Fibroblast of mammary gland (primary cell): ENCODE results near the gene DDX19B.
"Not testable (repeated sequence)": the region's sequence is repeated elsewhere in the genome, so short reads cannot be mapped to it uniquely, and the experiment has no call there.

Experiments
- DNase-seq: peaks from one replicate; pipeline ENCODE4 v3.0.0-alpha.2; 2010; ENCODE audit warnings: low read depth
- H3K4me3 ChIP-seq: 2 replicates; pipeline ENCODE4 v1.5.1; 2011; ENCODE audit warnings: low read depth, mild to moderate bottlenecking, low read length, moderate library complexity; ENCODE audit not compliant: control insufficient read depth
- TF ChIP-seq, protein P1 (sequence below): conservative IDR thresholded peaks from 2 replicates; pipeline ENCODE4 v1.5.1; 2011; ENCODE audit warnings: low read depth, low read length, inconsistent platforms; ENCODE audit not compliant: control insufficient read depth, insufficient read depth

DDX19B gene

GRCh38 chr16:70267516-70267915, 31.5 kb upstream of the DDX19B start:
- TF ChIP-seq, protein P1, sequence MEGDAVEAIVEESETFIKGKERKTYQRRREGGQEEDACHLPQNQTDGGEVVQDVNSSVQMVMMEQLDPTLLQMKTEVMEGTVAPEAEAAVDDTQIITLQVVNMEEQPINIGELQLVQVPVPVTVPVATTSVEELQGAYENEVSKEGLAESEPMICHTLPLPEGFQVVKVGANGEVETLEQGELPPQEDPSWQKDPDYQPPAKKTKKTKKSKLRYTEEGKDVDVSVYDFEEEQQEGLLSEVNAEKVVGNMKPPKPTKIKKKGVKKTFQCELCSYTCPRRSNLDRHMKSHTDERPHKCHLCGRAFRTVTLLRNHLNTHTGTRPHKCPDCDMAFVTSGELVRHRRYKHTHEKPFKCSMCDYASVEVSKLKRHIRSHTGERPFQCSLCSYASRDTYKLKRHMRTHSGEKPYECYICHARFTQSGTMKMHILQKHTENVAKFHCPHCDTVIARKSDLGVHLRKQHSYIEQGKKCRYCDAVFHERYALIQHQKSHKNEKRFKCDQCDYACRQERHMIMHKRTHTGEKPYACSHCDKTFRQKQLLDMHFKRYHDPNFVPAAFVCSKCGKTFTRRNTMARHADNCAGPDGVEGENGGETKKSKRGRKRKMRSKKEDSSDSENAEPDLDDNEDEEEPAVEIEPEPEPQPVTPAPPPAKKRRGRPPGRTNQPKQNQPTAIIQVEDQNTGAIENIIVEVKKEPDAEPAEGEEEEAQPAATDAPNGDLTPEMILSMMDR, result peak; percentile 79
- peak; percentile 69 for DNase-seq
- no peak overlapping the region for H3K4me3 ChIP-seq

DNA sequence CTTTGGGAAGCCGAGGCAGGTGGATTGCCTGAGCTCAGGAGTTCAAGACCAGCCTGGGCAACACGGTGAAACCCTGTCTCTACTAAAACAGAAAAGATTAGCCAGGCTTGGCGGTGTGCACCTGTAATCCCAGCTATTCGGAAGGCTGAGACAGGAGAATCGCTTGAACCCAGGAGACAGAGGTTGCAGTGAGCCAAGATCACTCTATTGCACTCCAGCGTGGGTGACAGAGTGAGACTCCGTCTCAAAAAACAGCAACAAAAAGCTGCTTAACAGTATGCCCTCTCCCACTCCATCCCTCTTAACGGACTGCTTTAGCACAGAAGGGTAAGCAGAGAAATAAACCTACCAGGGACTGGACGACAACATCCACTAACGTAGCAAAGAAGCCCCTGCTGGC, 31.1 kb upstream of the DDX19B start:
- not testable (repeated sequence) for H3K4me3 ChIP-seq, DNase-seq

DNA sequence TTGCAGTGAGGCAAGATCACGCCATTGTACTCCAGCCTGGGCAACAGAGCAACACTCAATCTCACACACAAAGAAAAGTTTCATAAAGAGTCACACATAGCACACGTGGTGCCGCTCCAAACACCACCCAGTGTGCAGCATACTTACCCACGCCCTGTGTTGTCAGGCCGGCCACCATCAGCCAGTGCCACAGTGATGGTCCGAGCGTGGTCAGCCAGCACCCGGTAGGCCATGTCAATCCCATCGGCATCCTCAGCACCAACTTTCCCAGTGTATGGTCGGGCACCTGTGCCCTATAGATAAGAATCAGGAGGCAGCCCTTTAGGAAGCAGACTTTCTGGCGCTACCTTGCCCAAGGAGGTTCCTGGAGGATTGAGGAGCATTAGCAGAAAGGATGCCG, 29.5 kb upstream of the DDX19B start:
- TF ChIP-seq, protein P1, result no peak
- DNase-seq, result no peak
- H3K4me3 ChIP-seq, result no peak overlapping the region

DNA sequence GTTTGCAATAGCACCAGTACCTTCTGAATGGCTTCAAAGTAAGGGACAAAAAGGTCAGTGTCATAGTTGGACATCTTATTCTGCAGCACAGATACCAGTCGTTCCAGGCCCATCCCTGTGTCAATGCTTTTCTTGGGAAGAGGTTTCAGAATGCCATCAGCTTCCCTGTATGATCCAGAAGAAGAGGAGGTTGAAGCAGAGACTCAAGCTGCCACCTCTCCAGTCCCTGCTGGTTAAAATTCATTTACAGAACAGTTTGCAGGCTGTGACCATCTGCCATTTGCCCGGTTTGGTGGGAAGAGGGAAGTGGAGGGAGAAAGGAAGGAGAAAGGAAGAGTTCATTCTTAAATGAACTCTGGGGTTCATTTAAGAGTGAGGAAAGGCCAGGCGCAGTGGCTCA, 28.8 kb upstream of the DDX19B start:
- no peak overlapping the region for H3K4me3 ChIP-seq
- TF ChIP-seq, protein P1, result no peak
- DNase-seq, result no peak

- TF ChIP-seq, protein P1, result no peak
- H3K4me3 ChIP-seq, result no peak overlapping the region
- no peak for DNase-seq
Observed at GRCh38 chr16:70271696-70272095, 27.3 kb upstream of the DDX19B start.

DNA sequence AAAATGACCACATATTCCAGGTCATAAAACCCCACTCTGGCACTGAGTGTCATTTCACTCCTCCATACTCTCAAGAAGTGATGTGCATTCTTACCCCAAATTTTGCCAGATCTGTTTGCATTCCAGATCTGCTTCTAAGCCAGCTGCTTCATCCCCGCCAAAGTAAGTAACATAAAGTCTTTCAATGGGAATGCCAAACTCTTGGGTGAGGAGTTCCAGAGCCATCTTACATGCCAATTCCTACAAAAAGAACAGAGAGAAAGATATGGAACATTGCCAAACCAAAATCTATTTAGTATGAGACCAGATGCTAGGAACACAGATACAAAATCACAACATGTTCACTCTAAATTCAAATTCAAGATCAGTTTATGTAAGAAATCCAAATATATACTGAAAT, 22.6 kb upstream of the DDX19B start:
- DNase-seq, result no peak
- TF ChIP-seq, protein P1, result no peak
- H3K4me3 ChIP-seq, result no peak overlapping the region

- peak overlapping the region; percentile 87 for H3K4me3 ChIP-seq
- DNase-seq, result not testable (repeated sequence)
Observed at GRCh38 chr16:70287304-70287971, 11.5 kb upstream of the DDX19B start.
